Stimulated activated CD4-positive, alpha-beta T cell treated with anti-CD3 and anti-CD28 coated beads, Interleukin-2, amount 100 ng/mL, for 24 hours (primary cell): ENCODE results near the gene HPS3.

ENCODE experiments used
- DNase-seq, 2 donors: peaks; one replicate each; pipeline ENCODE4 v3.0.0-alpha.2; 2020

Gene HPS3

GRCh38 chr3:149122721-149123578 is 6.5 kb upstream of the HPS3 start:
- DNase-seq, result no peak

- DNase-seq, result no peak
Measured at GRCh38 chr3:149128821-149129220, 617 bp upstream of the HPS3 start.

DNA sequence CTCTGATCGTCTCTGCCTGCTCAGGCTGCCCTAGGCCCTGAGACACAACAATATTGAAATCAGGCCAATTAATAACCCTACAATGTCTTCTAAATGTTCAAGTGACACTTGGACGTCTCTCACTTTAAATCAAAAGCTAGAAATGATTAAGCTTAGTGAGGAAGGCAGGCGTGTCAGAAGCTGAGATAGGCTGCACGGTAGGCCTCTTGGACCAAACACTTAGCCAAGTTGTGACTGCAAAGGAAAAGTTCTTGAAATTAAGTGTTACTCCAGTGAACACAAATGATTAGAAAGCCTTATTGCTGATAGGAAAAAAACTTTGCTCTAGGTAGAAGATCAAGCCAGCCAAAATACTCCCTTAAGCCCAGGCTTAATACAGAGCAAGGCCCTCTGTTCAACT is 2.2 kb downstream of the HPS3 start:
- DNase-seq, result no peak

GRCh38 chr3:149134575-149134974 is 5.1 kb downstream of the HPS3 start:
- no peak for DNase-seq

DNA sequence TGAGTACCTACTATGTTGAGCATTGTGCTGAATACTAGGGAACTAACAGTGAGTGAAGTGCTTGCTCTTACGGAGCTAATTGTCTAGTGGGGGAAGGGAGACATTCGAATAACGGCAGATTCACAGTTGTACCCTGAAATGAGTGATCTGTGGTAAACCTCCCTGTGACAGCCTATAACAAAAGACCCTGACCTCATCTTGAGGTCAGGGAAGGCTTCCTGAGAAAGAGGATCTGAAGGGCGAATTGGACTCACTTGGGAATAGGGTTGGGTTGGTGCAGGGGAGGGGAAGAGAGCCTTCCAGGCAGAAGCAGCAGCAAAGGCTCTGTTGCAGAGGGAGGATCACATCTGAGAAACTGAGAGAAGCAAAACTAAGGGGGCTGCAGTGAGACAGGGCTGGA is 13.2 kb downstream of the HPS3 start:
- DNase-seq, result no peak

GRCh38 chr3:149145356-149145755 is 15.9 kb downstream of the HPS3 start:
- no peak for DNase-seq

GRCh38 chr3:149145974-149146373 is 16.5 kb downstream of the HPS3 start:
- DNase-seq, result no peak

DNA sequence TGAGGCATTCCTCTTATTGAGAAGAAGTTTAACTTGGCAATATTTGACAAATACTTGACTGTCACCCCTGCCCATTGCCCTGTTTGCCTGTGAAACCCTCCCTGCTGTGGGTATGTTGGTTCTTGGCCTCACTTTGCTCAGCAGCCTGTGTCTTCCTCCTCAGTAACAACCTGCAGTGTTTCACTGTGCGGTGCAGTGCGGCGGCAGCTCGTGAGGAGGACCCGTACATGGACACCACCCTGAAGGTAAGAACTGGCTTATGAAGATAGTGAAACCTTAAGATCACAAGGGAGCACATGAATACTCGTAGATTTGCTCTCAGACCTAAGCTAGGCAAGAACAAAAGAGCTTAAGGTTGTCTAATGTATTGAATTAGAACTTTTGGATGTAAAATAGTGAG is 21.0 kb downstream of the HPS3 start:
- DNase-seq, result no peak

GRCh38 chr3:149151843-149152242 is 22.4 kb downstream of the HPS3 start:
- no peak for DNase-seq

- DNase-seq, result no peak
Measured at GRCh38 chr3:149152420-149152819, 23.0 kb downstream of the HPS3 start.

DNA sequence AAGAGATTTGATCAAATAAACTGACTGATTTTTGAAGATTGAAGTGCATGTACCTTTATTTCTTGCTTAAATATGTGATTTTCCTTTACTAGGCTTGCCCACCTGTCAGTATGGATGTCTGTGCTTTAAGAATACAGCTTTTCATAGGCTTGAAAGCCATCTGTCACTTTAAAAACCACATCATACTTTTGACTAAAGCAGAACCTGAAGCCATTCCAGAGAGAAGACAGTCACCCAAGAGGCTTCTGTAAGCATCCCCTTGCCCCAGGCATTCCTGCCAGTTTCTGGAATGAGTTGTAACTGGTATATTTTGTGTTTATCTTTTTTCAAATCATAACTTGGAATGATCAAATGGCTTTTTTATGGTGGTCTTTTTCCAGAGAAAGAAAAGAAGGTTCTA is 24.0 kb downstream of the HPS3 start:
- DNase-seq, result no peak

DNA sequence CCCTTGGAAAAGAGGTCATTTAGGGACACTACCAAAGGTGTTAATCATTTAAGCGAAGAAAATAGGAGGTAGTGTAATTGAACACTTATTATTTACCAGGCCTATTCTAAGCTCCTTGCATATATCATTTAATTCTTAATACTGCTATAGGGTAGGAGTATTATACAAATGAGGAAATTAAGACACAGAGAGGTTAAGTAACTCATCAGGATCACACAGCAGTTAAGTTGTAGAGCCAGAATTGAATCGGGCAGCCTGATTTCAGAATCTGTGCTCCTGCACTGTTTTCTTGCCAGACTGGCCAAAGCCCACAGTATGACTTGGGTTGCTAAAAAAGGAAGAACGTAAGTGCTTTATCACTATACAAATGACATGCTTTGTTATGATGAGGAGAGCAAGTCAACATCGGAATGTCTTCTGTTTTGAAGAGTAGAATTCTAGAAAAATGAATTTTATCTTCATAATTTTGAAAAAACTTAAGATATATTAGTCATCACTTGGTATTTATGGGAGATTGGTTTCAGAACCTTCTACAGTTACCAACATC is 31.4 kb downstream of the HPS3 start:
- DNase-seq, result no peak

- no peak for DNase-seq
Measured at GRCh38 chr3:149162007-149162406, 32.6 kb downstream of the HPS3 start.

DNA sequence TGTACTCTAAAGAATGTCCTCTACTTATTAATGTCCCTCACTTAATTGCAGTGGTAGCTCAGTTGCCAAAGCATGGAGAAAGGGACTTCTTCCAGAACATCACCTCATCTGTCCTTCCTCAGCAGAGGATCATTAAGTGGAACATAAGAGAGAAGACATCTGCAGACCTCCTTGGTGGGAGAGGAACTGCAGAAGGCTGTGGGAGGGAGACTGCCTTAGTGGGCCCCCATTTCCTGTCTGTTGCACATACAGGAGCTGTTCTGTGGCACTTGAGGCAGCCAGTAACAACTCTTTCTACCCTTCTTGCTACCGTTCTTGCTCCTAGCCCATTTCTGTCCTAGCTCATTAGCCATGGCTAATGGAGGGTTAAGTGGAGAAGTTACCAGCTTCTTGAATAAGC is 33.6 kb downstream of the HPS3 start:
- DNase-seq, result no peak

DNA sequence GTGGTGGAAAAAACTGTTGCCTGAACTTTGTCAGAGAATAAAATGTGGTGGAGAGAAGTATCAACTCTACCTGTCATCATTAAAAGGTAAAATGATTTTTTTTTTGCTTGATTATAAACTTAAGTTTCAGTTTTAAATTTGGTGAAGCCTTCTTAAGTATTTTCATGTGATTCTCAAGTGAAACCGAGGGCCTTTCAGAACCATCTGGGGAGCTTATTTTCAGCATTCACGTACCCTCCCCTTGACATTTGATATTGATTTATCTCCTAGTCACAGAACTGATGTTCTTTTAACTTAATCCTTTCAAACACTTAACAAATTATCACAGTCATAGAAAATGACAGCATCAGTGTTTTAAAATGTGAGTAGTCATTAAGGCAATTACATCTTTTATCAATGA is 38.5 kb downstream of the HPS3 start:
- DNase-seq, result no peak

GRCh38 chr3:149170672-149171071 is 41.2 kb downstream of the HPS3 start:
- DNase-seq, result no peak

DNA sequence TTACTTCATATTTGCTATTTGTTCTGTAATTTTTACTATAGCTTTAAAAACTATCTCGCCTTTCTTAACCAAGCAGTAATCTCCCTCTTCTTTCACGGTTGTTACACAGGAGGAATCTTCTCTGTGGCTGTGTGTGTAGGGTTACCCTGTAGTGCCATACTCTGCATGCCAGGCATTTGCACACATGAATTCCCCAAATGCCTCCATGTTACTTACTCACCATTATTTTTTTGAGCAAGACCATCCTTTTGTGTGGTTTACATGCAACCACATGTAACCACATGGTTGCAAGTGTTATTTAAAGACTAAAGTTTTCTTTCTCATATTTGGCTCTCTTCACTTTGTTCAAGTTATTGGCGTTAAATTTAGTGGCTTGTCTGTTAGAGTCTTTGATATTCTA is 45.5 kb downstream of the HPS3 start:
- no peak for DNase-seq

DNA sequence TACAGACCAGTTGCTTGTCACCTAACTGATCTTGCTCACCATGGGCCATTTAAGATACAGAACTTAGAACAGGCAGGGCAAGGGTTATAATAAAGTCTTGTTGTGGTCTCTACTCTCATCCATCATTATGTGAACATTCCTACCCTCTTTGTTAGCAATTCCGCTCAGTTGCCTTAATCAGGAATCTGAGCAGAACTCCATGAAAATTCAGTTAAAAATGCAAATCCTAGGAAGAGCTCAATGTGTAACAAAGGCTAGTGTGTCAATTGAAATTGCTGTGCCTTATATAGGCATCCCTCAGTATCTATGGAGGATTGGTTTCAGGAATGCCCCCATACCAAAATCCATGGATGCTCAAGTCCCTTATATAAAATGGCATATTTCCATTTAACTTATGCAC is 47.7 kb downstream of the HPS3 start:
- DNase-seq, result no peak

GRCh38 chr3:149179220-149179619 is 49.8 kb downstream of the HPS3 start:
- DNase-seq, result no peak

GRCh38 chr3:149180057-149180573 is 50.7 kb downstream of the HPS3 start:
- no peak for DNase-seq

- DNase-seq, result no peak
Measured at GRCh38 chr3:149181182-149181581, 51.7 kb downstream of the HPS3 start.

GRCh38 chr3:149186219-149186618 is 56.8 kb downstream of the HPS3 start:
- no peak for DNase-seq

DNA sequence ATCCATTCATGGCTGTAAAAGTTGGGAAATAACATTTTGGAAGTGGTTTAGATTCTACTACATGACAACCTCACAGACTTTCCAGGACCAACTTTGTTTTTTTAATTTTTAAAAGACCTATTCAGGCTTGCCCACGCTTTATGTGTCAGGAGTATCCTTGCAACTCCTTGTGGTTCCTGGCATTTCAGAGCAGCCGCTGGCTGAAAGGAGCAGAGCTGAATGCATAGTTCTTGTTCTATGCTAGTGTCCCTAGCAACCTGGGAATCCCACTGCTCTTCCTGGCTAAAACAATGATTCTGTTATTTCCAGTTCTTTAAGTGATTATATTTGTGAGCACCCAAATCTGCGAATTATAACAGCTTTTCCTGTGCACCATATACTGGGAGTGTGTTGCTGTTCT is 57.3 kb downstream of the HPS3 start:
- no peak for DNase-seq

- no peak for DNase-seq
Measured at GRCh38 chr3:149188494-149188893, 59.1 kb downstream of the HPS3 start.

GRCh38 chr3:149195221-149195620 is 65.8 kb downstream of the HPS3 start:
- DNase-seq, result no peak
